Ovary (tissue), 9 donors: ENCODE measurements around the gene SNX8. TPM values are rescaled to one million over a fixed set of nuclear protein-coding genes. Genes with fewer than 3 reads are reported as not detected.
"Not testable (repeated sequence)": the region's sequence is repeated elsewhere in the genome, so short reads cannot be mapped to it uniquely, and the experiment has no call there.

ENCODE experiments used
- DNase-seq, 5 donors: peaks; one replicate each; pipeline ENCODE4 v3.0.0-alpha.2; 2019 to 2020
- H3K27ac ChIP-seq, 2 donors: fragments of 200-600 bp; one replicate each; pipeline versions ENCODE4 v1.5.1 to v1.8.0; 2019 to 2022
- H3K27me3 ChIP-seq: fragments of 200-600 bp; one replicate; pipeline ENCODE4 v1.8.0; 2022
- H3K36me3 ChIP-seq: fragments of 200-600 bp; sonication (generic); one replicate; pipeline ENCODE4 v1.5.1; 2019
- H3K4me1 ChIP-seq: one replicate; pipeline ENCODE4 v1.8.1; 2013; ENCODE audit warnings: mild to moderate bottlenecking, moderate library complexity; ENCODE audit not compliant: insufficient read depth
- H3K4me3 ChIP-seq: fragments of 200-600 bp; sonication (generic); one replicate; pipeline ENCODE4 v1.5.1; 2017
- H3K9me3 ChIP-seq, 2 donors: fragments of 200-600 bp in 1 of 2; sonication (generic) in 1 of 2; one replicate each; pipeline versions ENCODE4 v1.5.1 to v1.8.1; 2013 to 2019; ENCODE audit warnings: mild to moderate bottlenecking in 1 of 2, moderate library complexity in 1 of 2
- EP300 ChIP-seq: sonication (generic); formaldehyde crosslinking; IDR thresholded peaks from one replicate; pipeline ENCODE4 v1.6.1; 2017; ENCODE audit warnings: antibody characterized with exemption
- POLR2A ChIP-seq: fragments of 450-650 bp; IDR thresholded peaks from one replicate; pipeline ENCODE4 v1.6.1; 2017; ENCODE audit warnings: antibody characterized with exemption, mild to moderate bottlenecking, moderate library complexity
- WGBS, 3 donors: extraction: QIAGEN DNeasy Blood & Tissue Kit in 1 of 3; methylation state at CpG; one replicate each; pipeline versions ENCODE4 v1.1.5 to v1.1.7; 2013 to 2017; 5-methylcytosine and 5-hydroxymethylcytosine counted together
- intact Hi-C, 4 donors: fragments of 100-400 bp; cut with DNase I; formaldehyde crosslinking; loops; one replicate each; pipeline versions ENCODE4 v1.11.0 to v1.15.1; 2022 to 2023
- polyA plus RNA-seq, 2 donors: library from polyadenylated mRNA; stranded (reverse); fragments of 200-250 nt in 1 of 2; fragments of 350-450 nt in 1 of 2; fragmentation: Illumina TruSeq in 1 of 2; extraction: RNeasy Lipid Tissue Mini Kit (QIAGEN cat#74804) in 1 of 2; gene quantifications; one replicate each; pipeline ENCODE4 v1.2.3, GENCODE V29; 2013 to 2014
- total RNA-seq, 7 donors: library from RNA; depleted of rRNA in 2 of 7; stranded (reverse); fragments of >200 nt in 2 of 7; fragmentation: NEBNext Ultra II Directional in 3 of 7; extraction: Animal tissue kit (Norgen Biotek cat#: 25700) in 3 of 7; gene quantifications; one replicate each; pipeline versions ENCODE4 v1.1.0 to v1.2.4, GENCODE V29; 2016 to 2023
- TF ChIP-seq, protein P1 (sequence below), 3 donors: fragments of 450-650 bp in 2 of 3; fragments of 200-600 bp in 1 of 3; IDR thresholded peaks; one replicate each; pipeline versions ENCODE4 v1.5.1 to v1.8.0; 2016 to 2022; ENCODE audit warnings: antibody characterized with exemption in 3 of 3, mild to moderate bottlenecking in 1 of 3
- donor health status: DM: no; HTN: no; CAD: no; lungs with moderate emphysema.
- donor health status: DM: no; HTN: no; CAD: no.
- donor health status: Bipolar disorder and iron deficiency.
- donor health status: DM: yes; HTN: yes; CAD: no.
- donor health status: DM: no; HTN: no; CAD: no.
- donor health status: DM: yes; HTN: yes; CAD: no.

Gene SNX8
- total and polyA plus RNA-seq, 9 donors, result 3.2 to 37.2 (median 19.2) TPM

DNA sequence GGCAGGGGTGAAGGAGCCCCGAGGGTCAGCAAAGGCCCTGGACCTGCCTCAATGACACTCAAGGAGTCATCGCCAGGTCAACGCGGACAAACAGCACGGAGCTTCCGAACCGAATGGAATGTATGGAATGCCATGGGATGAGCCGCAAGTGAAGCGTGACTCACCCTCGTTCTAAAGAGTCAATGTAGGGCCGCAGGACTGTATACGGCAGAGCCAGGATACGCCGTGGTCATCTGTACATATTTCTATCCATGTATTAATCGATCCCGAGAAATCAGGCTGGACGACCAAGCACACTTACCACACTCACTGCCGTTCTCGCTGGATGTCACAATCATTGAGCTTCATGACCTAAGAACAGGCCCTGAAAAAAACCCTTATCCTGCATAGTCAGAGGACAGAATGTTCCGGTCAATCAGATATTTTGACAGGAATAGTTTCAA is 4.3 kb downstream of the SNX8 start:
- Histone ChIP-seq H3K9me3 (no peaks in the 10 kb centered on the region), H3K4me1 (peaks cover 7% of the 10 kb centered on the region), H3K36me3 (no peaks in the 10 kb centered on the region), H3K27ac (no peak overlapping the region), H3K4me3 (no peak overlapping the region), H3K27me3 (no peaks in the 10 kb centered on the region)
- 66 to 75% (median 75%) methylated on average over 20 of the region's 20 CpGs for WGBS, 3 donors
- DNase-seq, result no peak
- TF ChIP-seq EP300 (no peak), POLR2A (no peak)
- TF ChIP-seq, protein P1, sequence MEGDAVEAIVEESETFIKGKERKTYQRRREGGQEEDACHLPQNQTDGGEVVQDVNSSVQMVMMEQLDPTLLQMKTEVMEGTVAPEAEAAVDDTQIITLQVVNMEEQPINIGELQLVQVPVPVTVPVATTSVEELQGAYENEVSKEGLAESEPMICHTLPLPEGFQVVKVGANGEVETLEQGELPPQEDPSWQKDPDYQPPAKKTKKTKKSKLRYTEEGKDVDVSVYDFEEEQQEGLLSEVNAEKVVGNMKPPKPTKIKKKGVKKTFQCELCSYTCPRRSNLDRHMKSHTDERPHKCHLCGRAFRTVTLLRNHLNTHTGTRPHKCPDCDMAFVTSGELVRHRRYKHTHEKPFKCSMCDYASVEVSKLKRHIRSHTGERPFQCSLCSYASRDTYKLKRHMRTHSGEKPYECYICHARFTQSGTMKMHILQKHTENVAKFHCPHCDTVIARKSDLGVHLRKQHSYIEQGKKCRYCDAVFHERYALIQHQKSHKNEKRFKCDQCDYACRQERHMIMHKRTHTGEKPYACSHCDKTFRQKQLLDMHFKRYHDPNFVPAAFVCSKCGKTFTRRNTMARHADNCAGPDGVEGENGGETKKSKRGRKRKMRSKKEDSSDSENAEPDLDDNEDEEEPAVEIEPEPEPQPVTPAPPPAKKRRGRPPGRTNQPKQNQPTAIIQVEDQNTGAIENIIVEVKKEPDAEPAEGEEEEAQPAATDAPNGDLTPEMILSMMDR (IDR thresholded peaks at IDR 0.05), result no peak
- intact Hi-C loops, result loop anchor here in 1 of 4 donors (2.0 kb wide), 1 partner anchor 39 kb away; no protein-coding TSS in a partner anchor

DNA sequence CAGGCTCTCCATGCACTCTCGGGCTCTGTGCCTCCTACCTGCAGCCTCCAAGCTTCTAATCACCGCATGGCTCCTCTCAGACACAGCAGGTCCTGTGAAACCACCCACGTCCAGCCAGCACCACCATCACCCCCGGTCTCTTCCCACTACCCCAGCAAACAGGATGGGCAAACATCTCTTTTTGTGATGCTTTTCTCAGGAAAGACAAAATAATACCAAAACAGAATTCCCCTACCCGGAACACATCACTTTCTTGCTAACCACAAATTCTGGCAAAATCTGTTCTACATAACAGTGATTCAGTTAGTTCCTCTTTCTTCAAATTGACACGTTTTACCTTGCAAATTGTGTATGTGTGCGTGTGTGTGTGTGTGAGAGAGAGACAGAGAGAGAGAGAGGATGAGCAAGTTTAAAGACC is 6.5 kb downstream of the SNX8 start:
- WGBS, 3 donors, result 77 to 85% (median 77%) methylated on average over 7 of the region's 7 CpGs
- DNase-seq, result no peak
- TF ChIP-seq EP300, result no peak
- intact Hi-C loops, result no loop called here
- Histone ChIP-seq H3K36me3 (no peaks in the 10 kb centered on the region), H3K9me3 (no peaks in the 10 kb centered on the region), H3K27me3 (no peaks in the 10 kb centered on the region), H3K4me3 (no peak overlapping the region), H3K4me1 (peaks cover 3% of the 10 kb centered on the region), H3K27ac (no peak overlapping the region)

DNA sequence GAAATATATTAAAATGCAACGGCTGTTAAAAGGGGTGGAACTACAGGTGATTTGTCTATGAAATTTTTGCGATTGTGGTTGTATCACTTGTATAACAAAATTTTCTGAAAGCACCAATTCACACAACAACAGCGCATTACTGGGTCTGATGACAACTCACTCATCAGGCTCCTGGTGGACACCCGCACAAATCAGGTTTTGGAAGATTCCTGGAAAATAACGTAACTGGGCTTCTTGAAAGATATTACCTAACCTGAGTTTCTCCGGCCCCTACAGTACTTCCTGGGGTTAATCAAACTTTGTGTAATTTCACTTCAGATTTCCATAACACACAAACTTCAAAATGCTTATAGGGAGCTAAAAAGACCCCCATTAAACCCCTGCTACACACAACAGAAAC is 7.6 kb downstream of the SNX8 start:
- no peaks in the 10 kb centered on the region for H3K36me3 ChIP-seq
- WGBS, 3 donors, result 92 to 95% (median 93%) methylated on average over 6 of the region's 6 CpGs
- DNase-seq, result no peak

DNA sequence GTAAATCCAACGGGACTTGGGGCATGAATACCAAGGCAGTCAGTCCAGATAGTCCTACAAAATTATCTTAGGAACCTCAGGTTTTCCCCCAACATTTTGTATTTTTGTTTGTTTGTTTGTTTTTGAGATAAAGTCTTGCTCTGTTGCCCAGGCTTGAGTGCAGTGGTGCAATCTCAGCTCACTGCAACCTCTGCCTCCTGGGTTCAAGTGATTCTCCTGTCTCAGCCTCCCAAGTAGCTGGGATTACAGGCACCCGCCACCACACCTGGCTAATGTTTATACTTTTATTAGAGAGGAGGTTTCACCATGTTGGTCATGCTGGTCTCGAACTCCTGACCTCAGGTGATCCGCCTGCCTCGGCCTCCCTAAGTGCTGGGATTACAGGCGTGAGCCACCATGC is 9.0 kb downstream of the SNX8 start:
- H3K4me3 ChIP-seq, H3K27ac ChIP-seq, intact Hi-C loops, H3K4me1 ChIP-seq, H3K36me3 ChIP-seq, H3K9me3 ChIP-seq, H3K27me3 ChIP-seq, DNase-seq: not testable (repeated sequence)
- WGBS, 3 donors, result 80 to 82% (median 81%) methylated on average over 6 of the region's 6 CpGs

More for the DNA sequence above, 7.6 kb downstream of the SNX8 start:
- peaks cover 3% of the 10 kb centered on the region for H3K4me1 ChIP-seq
- H3K9me3 ChIP-seq, result no peaks in the 10 kb centered on the region
- no peak overlapping the region for H3K4me3 ChIP-seq
- H3K27ac ChIP-seq, result no peak overlapping the region
- H3K27me3 ChIP-seq, result no peaks in the 10 kb centered on the region
- no peak for TF ChIP-seq POLR2A
- no peak for TF ChIP-seq EP300
- TF ChIP-seq, protein P1 (IDR thresholded peaks at IDR 0.05), result no peak
- intact Hi-C loops, result no loop called here

DNA sequence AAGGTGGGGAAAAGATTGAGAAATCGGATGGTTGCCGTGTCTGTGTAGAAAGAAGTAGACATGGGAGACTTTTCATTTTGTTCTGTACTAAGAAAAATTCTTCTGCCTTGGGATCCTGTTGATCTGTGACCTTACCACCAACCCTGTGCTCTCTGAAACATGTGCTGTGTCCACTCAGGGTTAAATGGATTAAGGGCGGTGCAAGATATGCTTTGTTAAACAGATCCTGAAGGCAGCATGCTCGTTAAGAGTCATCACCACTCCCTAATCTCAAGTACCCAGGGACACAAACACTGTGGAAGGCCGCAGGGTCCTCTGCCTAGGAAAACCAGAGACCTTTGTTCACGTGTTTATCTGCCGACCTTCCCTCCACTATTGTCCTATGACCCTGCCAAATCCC is 10.7 kb downstream of the SNX8 start:
- H3K4me1 ChIP-seq, H3K4me3 ChIP-seq, intact Hi-C loops, H3K27ac ChIP-seq, DNase-seq, H3K9me3 ChIP-seq, H3K36me3 ChIP-seq, H3K27me3 ChIP-seq: not testable (repeated sequence)
- 79 to 86% (median 83%) methylated on average over 6 to 7 of the region's 7 CpGs for WGBS, 3 donors

DNA sequence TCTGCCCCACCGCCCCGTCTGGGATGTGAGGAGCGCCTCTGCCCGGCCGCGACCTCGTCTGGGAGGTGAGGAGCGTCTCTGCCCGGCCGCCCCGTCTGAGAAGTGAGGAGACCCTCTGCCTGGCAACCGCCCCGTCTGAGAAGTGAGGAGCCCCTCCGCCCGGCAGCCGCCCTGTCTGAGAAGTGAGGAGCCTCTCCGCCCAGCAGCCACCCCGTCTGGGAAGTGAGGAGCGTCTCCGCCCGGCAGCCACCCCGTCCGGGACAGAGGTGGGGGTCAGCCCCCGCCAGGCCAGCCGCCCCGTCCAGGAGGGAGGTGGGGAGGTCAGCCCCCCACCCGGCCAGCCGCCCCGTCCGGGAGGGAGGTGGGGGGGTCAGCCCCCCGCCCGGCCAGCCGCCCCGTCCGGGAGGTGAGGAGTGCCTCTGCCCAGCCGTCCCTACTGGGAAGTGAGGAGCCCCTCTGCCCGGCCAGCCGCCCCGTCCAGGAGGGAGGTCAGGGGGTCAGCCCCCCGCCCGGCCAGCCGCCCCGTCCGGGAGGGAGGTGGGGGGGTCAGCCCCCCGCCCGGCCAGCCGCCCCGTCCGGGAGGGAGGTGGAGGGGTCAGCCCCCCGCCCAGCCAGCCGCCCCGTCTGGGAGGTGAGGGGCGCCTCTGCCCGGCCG is 11.4 kb downstream of the SNX8 start:
- H3K27ac ChIP-seq, H3K27me3 ChIP-seq, DNase-seq, H3K4me1 ChIP-seq, intact Hi-C loops, H3K9me3 ChIP-seq, H3K4me3 ChIP-seq, H3K36me3 ChIP-seq: not testable (repeated sequence)
- 96 to 100% (median 97%) methylated on average over 2 to 48 of the region's 55 CpGs for WGBS, 3 donors
